PFSK-1 (cell line): ENCODE data around the gene ZEB2.

ENCODE experiments used
- POLR2AphosphoS5 ChIP-seq: IDR thresholded peaks from 2 replicates; pipeline ENCODE4 v1.6.1; 2012; ENCODE audit warnings: low read depth, mild to moderate bottlenecking, control low read depth, low read length, moderate library complexity
- TAF1 ChIP-seq: IDR thresholded peaks from 2 replicates; pipeline ENCODE4 v1.6.1; 2012; ENCODE audit warnings: low read length, control low read depth, borderline replicate concordance; ENCODE audit not compliant: insufficient read depth

- TF ChIP-seq POLR2AphosphoS5, result no peak
- no peak for TF ChIP-seq TAF1
Observed at GRCh38 chr2:144381716-144382115, 138.2 kb downstream of the ZEB2 start.
